EL (cell line): ENCODE results near the gene UXS1.
"Not testable (repeated sequence)": the region's sequence is repeated elsewhere in the genome, so short reads cannot be mapped to it uniquely, and the experiment has no call there.

Experiments used
- DNase-seq: peaks from one replicate; pipeline ENCODE4 v3.0.0-alpha.2; 2016

Gene UXS1

DNA sequence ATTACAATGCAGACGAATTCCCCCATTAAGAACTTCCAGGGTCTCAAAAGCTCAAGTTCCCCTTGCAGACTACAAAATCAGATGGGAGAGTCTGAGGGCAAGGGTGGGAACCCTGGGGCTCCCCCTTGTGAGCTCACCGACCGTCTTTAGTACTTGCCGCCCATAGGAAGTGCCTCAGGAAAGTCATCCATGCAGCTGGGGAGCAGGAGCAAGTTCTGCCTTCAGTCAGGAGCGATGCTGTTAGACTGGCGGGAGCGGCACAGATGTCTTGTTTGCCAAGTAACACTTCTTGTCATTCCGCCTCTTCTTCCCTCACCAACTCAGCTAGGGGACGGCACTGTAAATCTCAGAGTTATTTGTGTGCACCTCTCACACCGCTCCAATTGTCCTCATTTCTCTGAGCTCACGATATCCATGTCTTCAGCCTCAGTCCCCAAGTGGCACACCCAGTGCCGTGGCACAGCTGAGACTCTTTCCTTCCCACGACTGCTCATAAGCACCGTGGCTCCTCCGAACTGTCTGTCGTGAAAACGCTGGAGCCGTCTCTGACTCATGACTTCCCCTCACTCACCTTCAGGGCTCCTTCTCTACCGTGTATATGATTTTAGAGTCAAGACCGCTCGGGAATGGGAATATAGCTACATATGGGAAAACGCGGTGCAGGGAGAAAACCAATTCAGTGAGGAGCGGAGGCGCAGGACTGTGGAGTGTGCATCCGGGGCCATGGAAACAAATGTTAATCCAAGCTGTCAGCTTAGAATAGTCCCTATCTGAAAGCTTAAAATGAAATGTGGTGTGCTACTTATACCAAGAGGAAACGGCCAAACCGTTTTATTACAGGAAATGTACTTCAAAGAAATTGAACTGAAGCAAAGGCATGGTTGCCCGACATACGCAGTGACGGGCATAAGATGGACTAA is 34.0 kb downstream of the UXS1 start:
- DNase-seq = no peak

DNA sequence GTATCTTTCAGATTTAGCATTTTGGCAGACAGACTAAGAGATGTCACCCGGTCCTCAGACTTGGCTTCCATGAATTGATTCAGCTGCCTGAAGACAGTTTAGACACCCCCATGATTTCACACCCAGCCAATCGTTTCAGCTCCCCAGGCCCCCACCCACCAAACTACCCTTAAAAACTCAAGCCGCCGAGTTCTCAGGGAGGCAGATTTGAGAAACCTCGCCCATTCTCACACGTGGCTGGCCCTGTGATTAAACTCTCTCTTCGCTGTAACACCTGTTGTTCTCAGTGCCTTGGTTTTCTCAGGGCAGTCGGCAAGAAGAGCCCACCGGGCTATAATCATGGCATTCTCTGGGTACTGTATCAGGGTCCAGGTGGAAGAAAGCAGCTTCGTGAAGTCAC is 35.2 kb downstream of the UXS1 start:
- no peak for DNase-seq

DNA sequence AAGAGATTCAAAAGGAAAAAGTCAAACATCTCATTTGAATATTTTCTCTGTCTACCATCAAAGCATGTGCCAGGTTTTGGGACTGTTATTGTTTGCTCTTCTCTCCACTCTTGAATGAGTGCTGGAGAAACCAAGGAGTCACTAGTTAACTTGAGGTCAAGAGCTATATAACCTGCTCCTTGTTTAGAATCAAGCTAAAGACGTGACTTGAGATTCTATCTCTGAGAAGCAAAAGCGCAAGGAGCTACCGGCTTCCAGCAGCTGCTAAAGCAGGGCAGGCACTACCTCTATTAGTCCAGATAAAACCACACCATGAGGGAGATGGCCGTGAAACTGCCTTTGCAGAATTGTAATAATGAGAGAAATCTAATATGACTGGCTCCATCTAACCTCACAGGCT is 36.0 kb downstream of the UXS1 start:
- DNase-seq = no peak

DNA sequence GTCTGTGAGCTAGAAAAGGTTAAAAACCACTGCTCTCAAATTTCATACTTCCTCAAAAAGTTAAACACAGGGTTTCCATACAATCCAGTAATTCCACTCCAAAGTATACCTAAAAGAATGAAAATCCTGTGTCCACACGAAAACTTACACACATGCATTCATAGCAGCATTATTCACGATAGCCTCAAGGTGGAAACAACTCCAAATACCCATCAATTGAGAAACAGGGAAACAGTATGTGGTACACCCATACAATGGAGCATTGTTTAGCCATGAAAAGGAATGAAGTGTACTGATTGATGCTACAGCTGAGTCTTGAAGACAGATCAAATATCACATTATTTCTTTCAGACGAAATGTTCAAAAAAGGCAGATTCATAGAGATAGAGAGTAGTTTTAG is 36.7 kb downstream of the UXS1 start:
- DNase-seq = no peak

DNA sequence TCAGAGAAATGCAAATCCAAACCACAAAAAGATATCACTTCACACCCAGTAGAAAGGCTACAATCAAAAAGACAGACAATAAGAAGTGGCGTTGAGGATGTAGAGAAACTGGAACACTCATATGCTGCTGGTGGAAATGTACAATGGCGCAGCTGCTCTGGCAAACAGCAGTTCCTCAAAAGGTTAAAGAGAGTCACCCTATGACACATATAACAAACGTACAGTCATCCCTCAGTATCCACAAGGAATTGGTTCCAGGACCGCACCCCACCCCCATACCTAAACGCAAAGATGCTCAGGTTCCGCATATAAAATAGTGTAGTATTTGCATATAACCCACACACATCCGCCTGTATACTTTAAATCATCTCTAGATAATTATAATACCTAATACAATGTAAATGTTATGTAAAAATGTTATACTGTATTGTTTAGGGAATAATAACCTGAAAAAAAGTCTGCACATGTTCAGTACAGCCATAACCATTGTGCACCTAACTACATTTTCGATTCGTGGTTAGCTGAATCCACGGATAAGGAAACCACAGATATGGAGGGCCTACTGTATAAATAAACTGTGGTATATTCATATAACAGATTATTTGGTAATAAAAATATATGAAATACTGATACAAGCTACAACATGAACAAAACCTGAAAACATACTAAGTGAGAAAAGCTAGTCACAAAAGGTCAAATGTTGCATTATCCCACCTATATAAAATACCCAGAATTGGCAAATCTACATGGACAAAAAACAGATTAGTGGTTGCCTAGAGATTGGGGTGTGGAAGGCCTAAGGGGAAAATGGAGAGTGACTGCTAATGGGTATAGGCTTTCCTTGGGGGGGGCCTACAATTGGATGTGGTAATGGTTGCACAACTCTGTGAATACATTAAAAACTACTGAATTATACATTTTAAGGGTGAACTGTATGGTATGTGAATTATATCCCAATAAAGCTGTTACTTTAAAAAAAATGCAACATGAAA is 37.5 kb downstream of the UXS1 start:
- no peak for DNase-seq

DNA sequence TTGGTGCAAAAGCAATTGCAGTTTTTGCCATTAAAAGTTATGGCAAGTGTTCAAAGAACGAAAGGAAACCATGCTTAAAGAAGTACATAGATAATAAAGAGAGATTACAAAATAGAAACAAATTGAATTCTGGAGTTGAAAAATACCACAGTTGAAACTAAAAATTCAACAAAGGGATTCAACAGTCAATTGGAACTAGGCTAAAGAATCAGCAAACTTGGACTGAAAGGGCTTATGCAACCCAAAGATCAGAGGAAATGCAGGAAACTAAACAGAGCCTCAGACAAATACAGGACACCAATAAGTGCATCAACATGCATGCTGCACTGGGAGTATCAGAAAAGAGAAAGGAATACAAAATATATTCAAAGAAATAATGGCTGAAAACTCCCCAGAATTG is 40.3 kb downstream of the UXS1 start:
- no peak for DNase-seq

DNA sequence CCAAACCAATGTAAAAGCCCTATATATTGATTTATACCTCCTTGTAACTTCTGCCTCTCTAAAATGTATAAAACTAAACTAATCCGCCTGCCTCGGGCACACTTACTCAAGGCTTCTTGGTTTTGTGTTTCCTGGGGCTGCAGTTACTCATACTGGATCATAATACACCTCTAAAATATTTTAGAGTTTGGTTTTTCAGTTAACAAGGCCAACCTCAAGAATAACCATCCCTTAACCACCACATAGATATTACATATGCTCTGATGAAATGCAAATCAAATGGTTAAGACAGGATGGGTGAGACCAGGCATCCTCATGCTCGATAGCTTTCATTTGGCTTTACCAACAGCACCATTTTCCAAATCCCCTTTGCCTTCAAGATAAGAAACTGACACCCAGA is 46.4 kb downstream of the UXS1 start:
- peak; percentile 29 for DNase-seq

DNA sequence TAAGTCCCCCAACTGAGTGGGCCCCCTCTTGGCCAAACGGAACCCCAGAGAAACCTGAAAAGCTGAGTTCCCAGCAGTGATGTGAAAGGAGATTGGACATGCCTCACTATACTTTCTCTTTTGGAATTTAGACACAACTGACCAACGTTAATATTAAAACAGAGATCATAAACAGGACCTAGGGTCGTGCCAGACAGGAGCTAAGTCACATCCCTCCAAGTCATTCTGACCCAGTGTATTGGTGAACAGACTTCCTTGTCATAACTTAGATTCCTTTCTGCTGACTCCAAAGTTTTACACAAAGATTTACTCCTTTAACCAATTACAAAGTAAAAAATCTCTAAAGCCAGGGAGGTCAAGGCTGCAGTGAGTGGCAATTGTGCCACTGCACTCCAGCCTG is 46.9 kb downstream of the UXS1 start:
- DNase-seq = peak; percentile 82

DNA sequence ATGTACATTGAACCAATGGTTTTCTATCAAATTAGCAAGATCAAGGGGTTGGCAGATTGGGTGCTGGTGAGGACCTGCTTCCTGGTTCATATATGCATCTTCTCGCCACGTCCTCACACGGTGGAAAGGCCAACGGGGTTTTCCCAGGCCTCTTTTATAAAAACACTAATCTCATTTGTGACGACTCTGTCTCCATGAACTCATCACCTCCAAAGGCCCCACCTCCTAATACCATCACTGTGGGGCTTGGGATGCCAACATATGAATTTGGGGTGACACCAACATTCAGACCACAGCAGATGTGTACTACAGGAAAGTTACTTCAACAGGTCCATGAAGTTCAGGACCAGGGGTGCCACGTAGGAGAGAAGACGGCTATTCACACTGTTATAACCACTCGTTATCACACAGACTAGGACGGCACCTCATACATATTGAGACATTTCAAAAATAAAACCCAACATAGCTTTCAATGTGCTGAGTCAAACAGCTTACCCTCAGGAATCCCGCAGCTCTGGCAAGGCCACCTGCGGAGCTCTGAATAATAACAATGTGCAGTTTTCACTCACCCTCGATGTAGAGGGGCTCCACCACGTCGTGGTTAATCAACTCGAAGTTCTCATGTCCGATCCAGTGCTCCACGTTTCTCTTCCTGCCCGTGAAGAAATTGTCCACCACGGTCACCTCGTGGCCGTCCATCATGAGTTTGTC is 49.3 kb downstream of the UXS1 start:
- no peak for DNase-seq

DNA sequence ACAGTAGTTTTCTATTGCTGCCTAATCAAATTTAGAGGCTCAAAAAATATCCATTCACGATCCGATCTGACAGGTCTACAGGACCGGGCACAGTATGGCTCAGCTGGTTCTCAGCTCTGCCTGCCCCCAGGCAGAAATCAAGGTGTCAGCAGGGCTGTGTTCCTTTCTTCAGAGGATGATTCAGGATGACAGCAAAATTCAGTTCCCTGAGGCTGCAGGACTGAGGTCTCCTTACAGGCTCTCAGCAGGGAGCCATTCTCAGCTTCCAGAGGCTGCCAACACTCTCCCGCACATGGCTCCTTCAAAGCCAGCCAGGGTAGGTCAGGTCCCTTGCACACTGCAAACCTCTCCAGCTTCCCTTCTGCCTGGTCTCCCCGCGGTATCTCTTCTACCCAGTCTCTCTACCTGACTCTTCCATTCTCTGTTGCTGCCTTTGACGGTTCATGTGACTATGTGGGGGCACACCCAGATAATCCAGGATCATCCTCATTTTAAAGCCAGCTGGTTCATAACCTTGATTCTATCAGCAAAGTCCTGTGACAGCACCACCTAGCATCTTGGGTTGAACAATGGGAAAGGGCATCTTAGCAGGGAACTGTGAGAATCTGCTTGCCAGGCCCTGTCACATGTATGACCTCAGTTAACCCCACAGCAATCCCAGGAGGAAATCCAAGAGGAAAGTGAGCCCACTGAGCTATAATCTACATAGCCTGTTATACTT is 50.4 kb downstream of the UXS1 start:
- DNase-seq = peak; percentile 19

DNA sequence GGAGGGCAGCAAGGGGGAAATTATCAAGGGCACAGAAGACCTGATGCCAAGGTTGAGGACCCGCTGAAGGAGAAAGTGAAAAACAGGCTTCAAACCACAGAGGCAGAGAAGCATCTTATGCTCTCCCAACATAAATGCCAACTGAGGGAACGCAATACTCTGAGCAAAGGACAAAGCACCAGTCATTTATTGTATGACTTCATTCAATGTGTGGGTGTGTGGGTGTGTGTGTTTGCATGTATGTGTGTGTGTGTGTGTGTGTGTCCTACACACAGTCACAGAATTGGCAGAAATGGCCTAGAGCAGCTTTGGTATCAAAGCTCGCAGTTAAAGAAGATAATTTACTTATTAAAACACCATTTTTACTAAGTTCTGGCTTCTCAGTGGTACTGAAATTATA is 51.4 kb downstream of the UXS1 start:
- no peak for DNase-seq

DNA sequence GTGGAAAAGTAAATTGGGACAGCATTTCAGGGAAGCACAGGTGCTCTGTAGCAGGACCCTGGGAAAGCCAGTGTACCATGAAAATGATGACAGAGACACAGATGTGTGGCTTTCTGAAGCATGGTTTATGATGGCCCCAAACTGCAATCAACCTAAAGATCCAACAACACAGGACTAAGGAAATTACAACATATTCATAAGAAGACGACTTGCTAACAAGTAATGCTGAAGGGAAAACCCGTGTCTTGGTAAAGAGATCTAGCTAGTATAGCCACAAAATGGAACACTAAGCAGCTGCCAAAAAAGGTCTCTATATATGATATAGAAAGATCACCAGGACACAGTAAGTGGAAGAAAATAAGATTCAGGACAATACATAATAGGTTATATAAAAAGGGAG is 53.2 kb downstream of the UXS1 start:
- DNase-seq = no peak

DNA sequence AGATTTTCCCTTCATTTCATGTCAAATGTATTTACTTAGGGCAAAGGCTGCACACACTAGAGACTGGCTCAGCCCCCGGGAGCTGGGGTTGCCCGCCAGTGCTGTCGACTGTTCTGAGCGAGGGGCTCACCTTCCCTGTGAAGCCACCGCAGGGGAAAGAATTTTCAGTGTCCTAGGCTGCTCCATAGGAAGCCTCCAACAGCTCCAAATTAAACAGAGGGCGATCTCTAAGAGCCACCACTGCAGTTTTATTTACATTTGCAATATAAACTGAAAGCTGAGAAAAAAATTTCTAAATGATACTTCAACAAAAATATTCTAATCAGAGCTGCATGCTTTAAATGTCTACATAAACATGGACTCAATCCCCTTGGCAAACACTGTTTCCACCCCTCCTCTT is 54.0 kb downstream of the UXS1 start:
- no peak for DNase-seq

DNA sequence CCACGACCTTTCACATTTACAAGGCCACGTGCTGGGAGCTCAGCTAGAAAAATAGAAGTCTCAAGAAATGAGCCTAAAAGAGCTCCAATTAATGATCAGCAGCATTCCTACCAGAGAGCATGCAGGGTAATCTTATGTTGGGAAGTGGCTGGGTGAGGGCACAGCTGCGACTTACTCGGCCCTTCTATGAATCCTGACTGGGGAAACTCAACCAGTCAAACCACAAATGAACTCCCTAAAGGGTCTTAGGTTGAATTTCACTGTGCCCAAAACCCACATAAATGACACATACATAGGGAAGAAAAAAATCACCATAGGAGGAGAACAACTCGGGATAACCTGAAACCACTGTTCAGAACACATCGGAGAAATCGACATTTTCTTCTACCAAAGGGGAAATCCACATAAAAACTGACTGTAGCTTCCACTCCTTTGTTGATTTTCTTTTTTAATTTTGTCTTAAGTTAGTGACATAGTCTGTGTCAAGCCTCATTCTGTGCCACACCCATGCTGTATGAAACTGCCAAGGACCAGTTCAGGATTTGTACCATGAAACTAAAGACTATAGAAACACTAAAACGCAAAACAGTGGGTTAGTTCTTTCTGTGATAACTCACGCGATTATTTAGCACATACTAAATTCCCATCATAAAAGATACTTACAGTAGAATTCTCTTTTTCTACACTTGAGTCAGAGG is 54.7 kb downstream of the UXS1 start:
- DNase-seq = no peak

DNA sequence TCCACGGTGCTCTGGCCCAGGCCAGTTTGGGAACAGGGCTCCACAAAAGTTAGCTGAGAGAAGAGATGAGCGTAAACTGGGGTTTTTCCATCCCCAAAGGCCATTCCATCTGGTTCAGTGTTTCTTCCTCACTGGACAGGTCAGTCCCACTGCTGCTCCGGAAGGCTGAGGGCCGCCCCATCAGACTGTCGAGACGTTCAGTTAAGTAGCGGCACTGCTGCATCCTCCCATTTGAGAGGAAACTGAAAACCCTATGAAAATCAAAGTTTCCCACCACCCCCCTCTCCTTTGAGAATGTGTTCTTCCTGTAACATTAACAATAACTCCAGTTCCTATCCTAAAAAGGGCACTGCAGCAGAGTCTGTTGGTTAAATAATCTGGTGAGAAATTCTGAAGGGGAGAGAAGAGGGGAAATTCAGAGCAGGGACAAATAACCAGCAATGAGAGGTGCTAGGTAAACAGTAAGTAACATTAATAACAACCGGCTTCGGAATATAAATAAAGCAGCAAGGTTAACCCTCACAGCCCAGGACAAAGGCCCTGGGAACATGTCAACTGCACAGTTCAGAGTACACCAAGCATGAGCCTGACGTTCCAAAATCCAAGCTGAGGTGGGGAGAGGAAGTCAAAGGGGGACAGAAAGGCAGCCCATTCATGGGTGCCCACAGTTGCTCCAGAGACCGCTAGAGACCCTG is 55.4 kb downstream of the UXS1 start:
- DNase-seq = no peak

DNA sequence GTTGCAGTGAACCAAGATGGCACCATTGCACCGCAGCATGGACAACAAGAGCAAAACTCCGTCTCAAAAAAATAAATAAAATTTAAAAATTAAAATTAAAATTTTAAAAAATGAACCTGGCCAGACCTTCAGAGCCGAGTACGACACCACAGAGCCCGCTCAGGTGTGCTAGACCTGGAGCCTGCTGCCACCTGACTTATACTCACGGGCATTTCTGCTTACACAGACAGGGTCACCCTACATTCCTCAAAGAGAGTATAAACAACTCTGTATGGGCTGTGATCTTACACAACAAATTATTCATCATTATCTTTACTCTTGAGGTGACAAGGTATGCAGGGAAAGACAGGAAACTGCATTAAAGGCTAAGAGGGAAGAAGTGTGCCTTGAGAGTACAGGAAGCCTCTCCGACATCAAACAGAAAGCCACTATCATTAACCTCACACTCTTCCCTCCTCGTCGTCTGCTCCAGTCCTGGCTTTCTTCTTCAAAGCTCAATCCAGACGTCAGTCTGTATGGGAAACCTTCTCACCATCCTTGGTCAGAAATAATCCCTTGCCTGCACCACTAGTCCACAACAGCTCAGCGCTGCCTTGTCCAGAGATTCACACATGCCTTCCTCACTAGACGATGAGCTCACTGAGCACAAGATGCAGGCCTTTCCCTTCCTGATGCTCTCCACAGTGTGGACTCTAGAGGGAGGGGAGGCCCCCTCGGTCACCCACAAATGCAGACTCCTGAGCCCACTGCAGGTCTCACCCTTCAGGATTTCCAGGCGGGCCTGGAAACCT is 56.2 kb downstream of the UXS1 start:
- no peak for DNase-seq

DNA sequence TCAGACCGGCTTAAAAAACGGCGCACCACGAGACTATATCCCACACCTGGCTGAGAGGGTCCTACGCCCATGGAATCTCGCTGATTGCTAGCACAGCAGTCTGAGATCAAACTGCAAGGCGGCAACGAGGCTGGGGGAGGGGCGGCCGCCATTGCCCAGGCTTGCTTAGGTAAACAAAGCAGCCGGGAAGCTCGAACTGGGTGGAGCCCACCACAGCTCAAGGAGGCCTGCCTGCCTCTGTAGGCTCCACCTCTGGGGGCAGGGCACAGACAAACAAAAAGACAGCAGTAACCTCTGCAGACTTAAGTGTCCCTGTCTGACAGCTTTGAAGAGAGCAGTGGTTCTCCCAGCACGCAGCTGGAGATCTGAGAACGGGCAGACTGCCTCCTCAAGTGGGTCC is 62.9 kb downstream of the UXS1 start:
- DNase-seq = not testable (repeated sequence)

DNA sequence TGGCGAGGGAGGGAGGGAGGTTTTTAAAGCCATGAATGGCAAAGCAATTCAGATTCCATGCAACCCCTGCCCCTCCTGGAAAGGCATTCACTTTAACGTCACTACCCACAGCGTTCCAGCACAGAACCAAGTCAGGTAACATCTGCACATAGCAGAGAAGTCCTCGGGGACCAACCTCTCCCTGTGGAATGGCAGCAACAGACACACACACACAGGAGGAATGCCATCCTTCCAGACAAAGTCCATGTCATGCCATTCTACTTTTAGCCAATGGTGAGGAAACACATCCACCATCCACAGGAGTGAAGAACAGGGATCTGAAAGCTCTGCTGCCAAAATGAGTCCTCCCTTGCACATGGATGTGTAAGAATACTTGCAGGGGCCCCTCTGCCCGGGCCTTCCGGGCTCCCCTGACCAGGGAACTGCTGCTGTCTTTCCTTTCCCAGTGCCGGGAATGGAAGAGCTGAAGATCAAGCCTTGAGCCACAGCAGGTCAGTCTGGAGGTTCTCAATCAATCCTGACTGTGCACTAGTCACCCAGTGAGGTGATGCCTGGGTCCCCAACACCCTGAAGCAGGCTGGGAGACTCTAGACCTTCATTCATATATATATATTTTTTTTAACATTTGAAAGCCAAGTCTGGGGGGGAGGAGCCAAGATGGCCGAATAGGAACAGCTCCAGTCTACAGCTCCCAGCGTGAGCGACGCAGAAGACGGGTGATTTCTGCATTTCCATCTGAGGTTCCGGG is 63.7 kb downstream of the UXS1 start:
- no peak for DNase-seq

DNA sequence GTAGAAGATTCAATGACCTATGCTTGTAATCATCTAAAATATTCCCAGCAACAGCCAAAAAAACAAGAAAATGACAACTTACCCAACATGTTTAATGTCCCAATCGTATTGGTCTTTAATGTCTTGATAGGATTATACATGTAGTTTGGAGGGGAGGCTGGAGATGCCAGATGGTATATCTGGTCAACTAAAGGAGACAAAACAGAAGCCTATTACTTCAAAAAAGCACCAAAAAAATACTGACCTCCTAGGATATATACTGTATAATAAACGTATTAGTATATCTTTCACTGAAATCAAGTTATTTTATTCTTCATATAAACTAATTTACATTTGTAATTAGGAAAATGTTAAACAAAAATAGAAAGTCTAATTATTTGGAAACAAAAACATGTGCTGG is 64.5 kb downstream of the UXS1 start:
- no peak for DNase-seq

DNA sequence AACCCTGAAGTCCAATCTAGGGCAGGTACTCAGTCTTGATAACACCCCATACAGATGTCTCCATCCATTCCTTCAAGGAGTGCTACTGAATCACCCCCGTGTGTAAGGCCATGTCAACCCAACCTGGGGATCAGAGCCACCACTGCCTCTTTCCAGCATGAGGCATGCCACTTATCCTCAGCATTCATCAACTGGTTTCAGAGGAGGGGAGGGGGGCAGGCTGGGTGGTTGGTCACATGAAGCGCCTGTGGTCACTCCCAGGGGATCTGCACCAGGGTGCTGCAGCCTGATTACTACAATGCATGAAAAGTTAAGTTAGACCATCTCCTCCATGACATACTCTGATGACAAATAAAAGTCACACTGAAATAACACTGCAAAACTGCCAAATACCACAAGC is 65.0 kb downstream of the UXS1 start:
- DNase-seq = no peak
